Tibial artery (tissue), 4 donors: ENCODE results near the gene ME1.

Experiments used
- DNase-seq, 2 donors: peaks; one replicate each; pipeline ENCODE4 v3.0.0-alpha.2; 2019
- H3K27ac ChIP-seq, 2 donors: fragments of 200-600 bp; sonication (generic) in 1 of 2; 1 replicate in 1 of 2; 2 replicates in 1 of 2; pipeline ENCODE4 v1.5.1; 2018 to 2019; ENCODE audit warnings: mild to moderate bottlenecking in 1 of 2
- H3K27me3 ChIP-seq, 2 donors: fragments of 200-600 bp; sonication (generic) in 1 of 2; one replicate each; pipeline versions ENCODE4 v1.5.1 to v1.6.0; 2016 to 2019
- H3K36me3 ChIP-seq, 3 donors: fragments of 200-600 bp; sonication (generic) in 2 of 3; one replicate each; pipeline ENCODE4 v1.5.1; 2016 to 2019; ENCODE audit warnings: mild to moderate bottlenecking in 2 of 3
- H3K4me1 ChIP-seq, 4 donors: fragments of 200-600 bp; sonication (generic) in 2 of 4; 1 replicate in 3 of 4; 2 replicates in 1 of 4; pipeline ENCODE4 v1.5.1; 2016 to 2019
- H3K4me3 ChIP-seq, 2 donors: fragments of 200-600 bp; sonication (generic) in 1 of 2; 1 replicate in 1 of 2; 2 replicates in 1 of 2; pipeline ENCODE4 v1.5.1; 2018 to 2019; ENCODE audit warnings: mild to moderate bottlenecking in 2 of 2
- H3K9me3 ChIP-seq, 3 donors: fragments of 200-600 bp; sonication (generic) in 1 of 3; one replicate each; pipeline ENCODE4 v1.5.1; 2016 to 2019
- intact Hi-C: fragments of 100-400 bp; cut with DNase I; formaldehyde crosslinking; loops from one replicate; pipeline ENCODE4 v1.15.0; 2023; ENCODE audit warnings: low total_unique reads
- TF ChIP-seq, protein P1 (sequence below), 2 experiments: fragments of 200-600 bp in 1 of 2; fragments of 450-650 bp in 1 of 2; IDR thresholded peaks; one replicate each; pipeline ENCODE4 v1.5.1; 2017 to 2019; ENCODE audit warnings: antibody characterized with exemption in 2 of 2, mild to moderate bottlenecking in 1 of 2, moderate library complexity in 1 of 2

ME1 gene

DNA sequence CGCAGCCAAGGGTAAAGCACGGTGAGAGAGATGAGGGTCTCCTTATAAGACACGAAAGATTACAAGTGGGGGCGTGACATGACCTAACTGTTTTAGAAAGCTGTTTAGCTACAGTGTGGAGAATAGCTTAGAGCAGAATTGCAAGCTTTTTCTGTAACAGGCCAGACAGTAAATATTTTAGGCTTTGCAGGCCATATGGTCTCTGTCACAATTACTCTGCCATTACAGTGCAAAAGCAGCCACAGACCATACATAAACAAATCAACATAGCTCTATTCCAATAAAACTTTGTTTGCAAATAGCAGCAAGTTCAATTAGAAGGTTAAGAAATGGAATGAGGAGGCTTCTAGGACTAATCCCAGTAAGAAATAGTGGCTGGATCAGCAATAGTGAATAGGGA, 254.6 kb downstream of the ME1 start:
- H3K4me1 ChIP-seq, result no peaks in the 10 kb centered on the region
- H3K27ac ChIP-seq, result no peak overlapping the region
- intact Hi-C loops, result no loop called here
- H3K27me3 ChIP-seq, result no peaks in the 10 kb centered on the region
- TF ChIP-seq, protein P1, sequence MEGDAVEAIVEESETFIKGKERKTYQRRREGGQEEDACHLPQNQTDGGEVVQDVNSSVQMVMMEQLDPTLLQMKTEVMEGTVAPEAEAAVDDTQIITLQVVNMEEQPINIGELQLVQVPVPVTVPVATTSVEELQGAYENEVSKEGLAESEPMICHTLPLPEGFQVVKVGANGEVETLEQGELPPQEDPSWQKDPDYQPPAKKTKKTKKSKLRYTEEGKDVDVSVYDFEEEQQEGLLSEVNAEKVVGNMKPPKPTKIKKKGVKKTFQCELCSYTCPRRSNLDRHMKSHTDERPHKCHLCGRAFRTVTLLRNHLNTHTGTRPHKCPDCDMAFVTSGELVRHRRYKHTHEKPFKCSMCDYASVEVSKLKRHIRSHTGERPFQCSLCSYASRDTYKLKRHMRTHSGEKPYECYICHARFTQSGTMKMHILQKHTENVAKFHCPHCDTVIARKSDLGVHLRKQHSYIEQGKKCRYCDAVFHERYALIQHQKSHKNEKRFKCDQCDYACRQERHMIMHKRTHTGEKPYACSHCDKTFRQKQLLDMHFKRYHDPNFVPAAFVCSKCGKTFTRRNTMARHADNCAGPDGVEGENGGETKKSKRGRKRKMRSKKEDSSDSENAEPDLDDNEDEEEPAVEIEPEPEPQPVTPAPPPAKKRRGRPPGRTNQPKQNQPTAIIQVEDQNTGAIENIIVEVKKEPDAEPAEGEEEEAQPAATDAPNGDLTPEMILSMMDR (IDR thresholded peaks at IDR 0.05), result no peak
- H3K36me3 ChIP-seq, result peaks cover 46 to 82% (median 69%) of the 10 kb centered on the region in 3 donors
- H3K4me3 ChIP-seq, result no peak overlapping the region
- H3K9me3 ChIP-seq, result no peaks in the 10 kb centered on the region
- no peak for DNase-seq

DNA sequence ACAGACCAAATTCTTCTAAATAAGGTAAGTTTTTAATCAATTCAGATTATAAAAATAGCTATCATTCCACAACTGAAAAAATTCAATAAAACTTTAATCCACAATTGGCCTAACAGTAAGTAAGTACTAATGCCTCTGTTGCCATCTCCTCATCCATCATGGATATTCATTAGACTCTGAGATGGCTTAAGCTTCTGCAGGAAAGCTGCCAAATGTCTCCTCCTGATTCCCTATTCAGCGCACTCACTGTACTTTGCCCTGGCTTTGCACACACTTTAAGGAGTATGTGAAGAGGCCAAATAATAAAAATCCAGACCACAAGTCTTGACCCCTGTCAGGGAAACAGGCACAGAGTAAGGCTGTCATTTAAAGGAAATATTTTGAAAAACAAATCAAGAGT, 261.3 kb downstream of the ME1 start:
- H3K9me3 ChIP-seq, result no peaks in the 10 kb centered on the region
- peaks cover 85 to 97% (median 95%) of the 10 kb centered on the region in 3 donors for H3K36me3 ChIP-seq
- DNase-seq, result no peak
- H3K4me3 ChIP-seq, result no peak overlapping the region
- no peak overlapping the region for H3K27ac ChIP-seq
- no peaks in the 10 kb centered on the region for H3K4me1 ChIP-seq
- intact Hi-C loops, result no loop called here
- H3K27me3 ChIP-seq, result no peaks in the 10 kb centered on the region
- TF ChIP-seq, protein P1 (IDR thresholded peaks at IDR 0.05), result no peak

DNA sequence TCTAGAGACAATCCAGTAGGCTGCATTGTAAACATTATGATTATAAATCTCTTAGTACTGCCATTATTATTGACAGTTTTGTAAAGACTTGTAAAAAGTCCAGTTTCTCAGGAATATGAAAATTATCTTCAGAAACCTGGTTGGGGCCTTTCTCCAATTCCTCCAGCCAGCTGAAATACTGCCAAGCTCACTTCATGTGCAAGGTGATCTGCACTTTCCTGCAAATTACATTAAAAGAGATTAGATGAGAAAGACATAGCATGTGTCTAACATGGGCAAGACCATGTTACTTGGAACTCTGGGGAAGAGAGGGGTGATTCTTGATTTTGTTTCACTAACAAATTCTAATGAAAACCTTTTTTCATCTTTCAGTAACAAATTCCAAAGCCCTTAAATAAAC, 261.7 kb downstream of the ME1 start:
- Histone ChIP-seq H3K9me3 (no peaks in the 10 kb centered on the region), H3K36me3 (peaks cover 86 to 99% (median 97%) of the 10 kb centered on the region in 3 donors), H3K27me3 (no peaks in the 10 kb centered on the region), H3K4me1 (no peaks in the 10 kb centered on the region), H3K4me3 (no peak overlapping the region), H3K27ac (no peak overlapping the region)
- TF ChIP-seq, protein P1 (IDR thresholded peaks at IDR 0.05), result no peak
- no peak for DNase-seq
- intact Hi-C loops, result no loop called here

DNA sequence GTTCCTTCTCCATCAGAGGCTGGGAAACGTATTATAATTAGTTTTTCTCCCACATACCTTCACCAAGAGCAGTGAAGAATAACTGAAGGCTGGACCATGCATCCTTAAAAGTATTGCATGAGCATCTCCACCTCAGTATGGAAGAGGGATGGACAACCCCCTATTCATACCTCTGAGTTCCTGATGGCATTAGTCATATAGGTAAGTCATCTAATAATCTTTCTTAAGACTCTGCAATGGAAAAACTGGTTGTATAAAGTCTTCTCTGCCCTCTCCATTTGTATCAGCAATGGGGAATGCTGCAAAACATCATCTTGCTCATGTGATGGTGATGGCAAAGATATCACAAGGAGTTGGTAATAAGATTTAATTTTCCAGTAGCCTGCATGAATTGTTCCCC, 262.3 kb downstream of the ME1 start:
- intact Hi-C loops, result no loop called here

DNA sequence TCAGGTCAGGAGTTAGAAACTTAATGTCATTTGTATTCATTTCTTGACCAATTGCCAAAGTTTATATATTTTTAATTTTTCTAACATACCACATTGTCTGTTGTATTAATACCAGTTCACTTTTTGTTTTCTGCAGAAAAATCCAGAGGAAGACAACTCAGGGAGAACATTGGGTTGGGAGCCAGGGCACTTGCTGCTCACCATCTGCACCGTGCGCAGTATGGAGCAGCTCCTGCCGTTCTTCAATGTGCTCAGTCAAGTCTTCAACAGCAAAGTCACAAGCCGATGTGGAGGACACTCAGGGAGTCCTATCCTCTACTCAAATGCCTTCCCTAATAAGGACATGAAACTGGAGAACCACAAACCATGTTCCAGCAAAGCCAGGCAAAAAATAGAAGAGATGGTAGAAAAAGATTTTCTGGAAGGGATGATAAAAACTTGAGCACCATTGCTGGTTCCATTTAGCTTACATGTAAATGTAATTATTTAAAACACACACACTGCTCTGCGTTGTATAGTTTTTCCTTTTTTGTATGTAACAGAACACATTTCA, 263.0 kb downstream of the ME1 start:
- no peaks in the 10 kb centered on the region for H3K9me3 ChIP-seq
- no peaks in the 10 kb centered on the region for H3K27me3 ChIP-seq
- H3K36me3 ChIP-seq, result peaks cover 82 to 99% (median 94%) of the 10 kb centered on the region in 3 donors
- TF ChIP-seq, protein P1 (IDR thresholded peaks at IDR 0.05), result no peak
- no peak overlapping the region for H3K27ac ChIP-seq
- H3K4me1 ChIP-seq, result no peaks in the 10 kb centered on the region
- DNase-seq, result no peak
- H3K4me3 ChIP-seq, result no peak overlapping the region
- intact Hi-C loops, result no loop called here

More for the DNA sequence above, 262.3 kb downstream of the ME1 start:
- Histone ChIP-seq H3K36me3 (peaks cover 83 to 99% (median 97%) of the 10 kb centered on the region in 3 donors), H3K4me1 (no peaks in the 10 kb centered on the region), H3K27me3 (no peaks in the 10 kb centered on the region), H3K4me3 (no peak overlapping the region), H3K27ac (no peak overlapping the region), H3K9me3 (no peaks in the 10 kb centered on the region)
- DNase-seq, result no peak
- TF ChIP-seq, protein P1 (IDR thresholded peaks at IDR 0.05), result no peak
